H9 (cell line): ENCODE results near the gene GGA2. TPM values are rescaled to one million over a fixed set of nuclear protein-coding genes. Genes with fewer than 3 reads are reported as not detected.
A peak's percentile ranks its signal among the peaks of the same experiment; 100 is the strongest.

Source experiments
- DNase-seq: peaks from one replicate; pipeline ENCODE4 v3.0.0-alpha.2; 2017
- H2AFZ ChIP-seq: one replicate; pipeline ENCODE4 v1.6.1; 2013; ENCODE audit warnings: mild to moderate bottlenecking, low read length, control low read depth, moderate library complexity
- H2AK5ac ChIP-seq: 2 replicates; pipeline ENCODE4 v1.6.1; 2013; ENCODE audit warnings: low read length, control low read depth, mixed read lengths; ENCODE audit not compliant: insufficient read length
- H2BK120ac ChIP-seq: one replicate; pipeline ENCODE4 v1.6.1; 2013; ENCODE audit warnings: low read depth, mild to moderate bottlenecking, low read length, control low read depth, inconsistent platforms; ENCODE audit not compliant: poor library complexity, severe bottlenecking
- H2BK12ac ChIP-seq: 2 replicates; pipeline ENCODE4 v1.6.1; 2013; ENCODE audit warnings: low read length, control low read depth, mixed read lengths, low read depth; ENCODE audit not compliant: insufficient read length
- H2BK15ac ChIP-seq: 2 replicates; pipeline ENCODE4 v1.6.1; 2013; ENCODE audit warnings: low read depth, low read length, control low read depth
- H2BK20ac ChIP-seq: one replicate; pipeline ENCODE4 v1.6.1; 2013; ENCODE audit warnings: low read depth, mild to moderate bottlenecking, low read length, control low read depth, inconsistent platforms; ENCODE audit not compliant: poor library complexity, severe bottlenecking
- H2BK5ac ChIP-seq: 2 replicates; pipeline ENCODE4 v1.6.1; 2013; ENCODE audit warnings: low read length, control low read depth, mixed read lengths; ENCODE audit not compliant: insufficient read length
- H3K14ac ChIP-seq: 2 replicates; pipeline ENCODE4 v1.6.1; 2013; ENCODE audit warnings: low read length, control low read depth; ENCODE audit not compliant: insufficient read depth
- H3K18ac ChIP-seq: 2 replicates; pipeline ENCODE4 v1.6.1; 2013; ENCODE audit warnings: low read depth, mild to moderate bottlenecking, mixed read lengths, low read length, control low read depth; ENCODE audit not compliant: insufficient read length
- H3K23ac ChIP-seq: 2 replicates; pipeline ENCODE4 v1.6.1; 2013; ENCODE audit warnings: low read length, control low read depth, mixed read lengths, low read depth; ENCODE audit not compliant: insufficient read length
- H3K23me2 ChIP-seq: 2 replicates; pipeline ENCODE4 v1.6.1; 2013; ENCODE audit warnings: low read depth, mild to moderate bottlenecking, mixed read lengths, low read length, control low read depth; ENCODE audit not compliant: insufficient read length, poor library complexity, severe bottlenecking
- H3K27ac ChIP-seq: 2 replicates; pipeline ENCODE4 v1.5.1; 2013; ENCODE audit warnings: low read length, control low read depth, mixed read lengths, low read depth; ENCODE audit not compliant: insufficient read length
- H3K27me3 ChIP-seq: 2 replicates; pipeline ENCODE4 v1.6.1; 2013; ENCODE audit warnings: low read length, control low read depth, inconsistent platforms; ENCODE audit not compliant: insufficient read depth
- H3K4ac ChIP-seq: 2 replicates; pipeline ENCODE4 v1.6.1; 2013; ENCODE audit warnings: low read depth, mild to moderate bottlenecking, control low read depth, inconsistent platforms, low read length, moderate library complexity
- H3K4me1 ChIP-seq: 2 replicates; pipeline ENCODE4 v1.6.1; 2013; ENCODE audit warnings: low read length, control low read depth, inconsistent platforms; ENCODE audit not compliant: insufficient read depth
- H3K4me2 ChIP-seq: 2 replicates; pipeline ENCODE4 v1.6.1; 2013; ENCODE audit warnings: low read length, control low read depth, mixed read lengths; ENCODE audit not compliant: insufficient read length, insufficient read depth
- H3K56ac ChIP-seq: 2 replicates; pipeline ENCODE4 v1.6.1; 2013; ENCODE audit warnings: low read depth, mild to moderate bottlenecking, mixed read lengths, low read length, control low read depth; ENCODE audit not compliant: insufficient read length
- H3K79me1 ChIP-seq: 2 replicates; pipeline ENCODE4 v1.6.1; 2013; ENCODE audit warnings: low read depth, mild to moderate bottlenecking, moderate library complexity, low read length, control low read depth, inconsistent platforms; ENCODE audit not compliant: insufficient read depth, poor library complexity, severe bottlenecking
- H3K79me2 ChIP-seq: 2 replicates; pipeline ENCODE4 v1.6.1; 2013; ENCODE audit warnings: low read length, control low read depth, inconsistent platforms; ENCODE audit not compliant: insufficient read depth
- H3K9ac ChIP-seq: 2 replicates; pipeline ENCODE4 v1.6.1; 2013; ENCODE audit warnings: low read length, control low read depth, mixed read lengths; ENCODE audit not compliant: insufficient read length; ENCODE audit errors: extremely low read depth
- H3K9me3 ChIP-seq: one replicate; pipeline ENCODE4 v1.6.1; 2013; ENCODE audit warnings: low read depth, low read length, inconsistent platforms; ENCODE audit not compliant: control insufficient read depth
- H3T11ph ChIP-seq: one replicate; pipeline ENCODE4 v1.6.1; 2013; ENCODE audit warnings: mild to moderate bottlenecking, low read length, control low read depth, inconsistent platforms
- H4K20me1 ChIP-seq: one replicate; pipeline ENCODE4 v1.6.1; 2013; ENCODE audit not compliant: control insufficient read depth, insufficient read length, insufficient read depth
- H4K5ac ChIP-seq: 2 replicates; pipeline ENCODE4 v1.6.1; 2013; ENCODE audit warnings: low read depth, mild to moderate bottlenecking, mixed read lengths, low read length, control low read depth; ENCODE audit not compliant: insufficient read length
- H4K8ac ChIP-seq: replicated peaks from 2 replicates; pipeline ENCODE4 v1.6.1; 2013; ENCODE audit warnings: low read length, control low read depth, mixed read lengths, low read depth; ENCODE audit not compliant: insufficient read length
- H4K91ac ChIP-seq: 2 replicates; pipeline ENCODE4 v1.6.1; 2013; ENCODE audit warnings: low read depth, mild to moderate bottlenecking, moderate library complexity, mixed read lengths, low read length, control low read depth; ENCODE audit not compliant: insufficient read length
- H3K27ac Mint-ChIP-seq, 3 experiments: 2 replicates in 2 of 3; 3 replicates in 1 of 3; pipeline ENCODE4 v1.8.0; 2020 to 2021; ENCODE audit warnings: mixed read lengths in 3 of 3, mild to moderate bottlenecking in 1 of 3, moderate library complexity in 1 of 3
- H3K27me3 Mint-ChIP-seq: 2 replicates; pipeline ENCODE4 v1.8.0; 2021; ENCODE audit warnings: low read depth, mild to moderate bottlenecking, moderate library complexity, mixed read lengths
- H3K36me3 Mint-ChIP-seq, 3 experiments: 2 replicates in 2 of 3; 3 replicates in 1 of 3; pipeline ENCODE4 v1.8.0; 2020 to 2021; ENCODE audit warnings: low read depth in 3 of 3, mixed read lengths in 3 of 3; ENCODE audit not compliant: insufficient read depth in 1 of 3
- H3K4me1 Mint-ChIP-seq, 2 experiments: 2 replicates each; pipeline ENCODE4 v1.8.0; 2020; ENCODE audit warnings: mixed read lengths in 2 of 2
- H3K4me3 Mint-ChIP-seq, 2 experiments: 2 replicates in 1 of 2; 3 replicates in 1 of 2; pipeline ENCODE4 v1.8.0; 2020 to 2021; ENCODE audit warnings: mild to moderate bottlenecking in 2 of 2, mixed read lengths in 2 of 2, moderate library complexity in 1 of 2
- H3K9me3 Mint-ChIP-seq, 2 experiments: 2 replicates in 1 of 2; 3 replicates in 1 of 2; pipeline ENCODE4 v1.8.0; 2020; ENCODE audit warnings: mild to moderate bottlenecking in 2 of 2, mixed read lengths in 2 of 2, moderate library complexity in 1 of 2
- WGBS: extraction: QIAGEN DNeasy Blood & Tissue Kit; methylation state at CpG from one replicate; pipeline ENCODE4 v1.1.7; 2013; ENCODE audit warnings: missing lambda C conversion rate, low lambda C conversion rate, mixed read lengths; ENCODE audit not compliant: insufficient read length; ENCODE audit errors: extremely low coverage; 5-methylcytosine and 5-hydroxymethylcytosine counted together
- long read RNA-seq: library from polyadenylated mRNA; unstranded; transcript quantifications from one replicate; pipeline ENCODE4 v2.0.0, GENCODE V29; 2020
- total RNA-seq: library from RNA; stranded (reverse); gene quantifications from 2 replicates; pipeline ENCODE4 v1.2.1, GENCODE V29; 2021
- TF ChIP-seq, protein P1 (sequence below): fragments of 200-600 bp; sonication (generic); conservative IDR thresholded peaks from 3 replicates; pipeline ENCODE4 v1.8.0; 2021; ENCODE audit warnings: antibody characterized with exemption, mild to moderate bottlenecking

The GGA2 gene, protein sequence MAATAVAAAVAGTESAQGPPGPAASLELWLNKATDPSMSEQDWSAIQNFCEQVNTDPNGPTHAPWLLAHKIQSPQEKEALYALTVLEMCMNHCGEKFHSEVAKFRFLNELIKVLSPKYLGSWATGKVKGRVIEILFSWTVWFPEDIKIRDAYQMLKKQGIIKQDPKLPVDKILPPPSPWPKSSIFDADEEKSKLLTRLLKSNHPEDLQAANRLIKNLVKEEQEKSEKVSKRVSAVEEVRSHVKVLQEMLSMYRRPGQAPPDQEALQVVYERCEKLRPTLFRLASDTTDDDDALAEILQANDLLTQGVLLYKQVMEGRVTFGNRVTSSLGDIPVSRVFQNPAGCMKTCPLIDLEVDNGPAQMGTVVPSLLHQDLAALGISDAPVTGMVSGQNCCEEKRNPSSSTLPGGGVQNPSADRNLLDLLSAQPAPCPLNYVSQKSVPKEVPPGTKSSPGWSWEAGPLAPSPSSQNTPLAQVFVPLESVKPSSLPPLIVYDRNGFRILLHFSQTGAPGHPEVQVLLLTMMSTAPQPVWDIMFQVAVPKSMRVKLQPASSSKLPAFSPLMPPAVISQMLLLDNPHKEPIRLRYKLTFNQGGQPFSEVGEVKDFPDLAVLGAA
- 143 TPM in 2 replicates for total RNA-seq
- long read RNA-seq, full-length matches to known transcripts: 53 of 107 reads
- long read RNA-seq, partial matches to known transcripts: 24 of 107 reads
- long read RNA-seq, other reads (novel, unspliced or antisense): 30 of 107 reads

DNA sequence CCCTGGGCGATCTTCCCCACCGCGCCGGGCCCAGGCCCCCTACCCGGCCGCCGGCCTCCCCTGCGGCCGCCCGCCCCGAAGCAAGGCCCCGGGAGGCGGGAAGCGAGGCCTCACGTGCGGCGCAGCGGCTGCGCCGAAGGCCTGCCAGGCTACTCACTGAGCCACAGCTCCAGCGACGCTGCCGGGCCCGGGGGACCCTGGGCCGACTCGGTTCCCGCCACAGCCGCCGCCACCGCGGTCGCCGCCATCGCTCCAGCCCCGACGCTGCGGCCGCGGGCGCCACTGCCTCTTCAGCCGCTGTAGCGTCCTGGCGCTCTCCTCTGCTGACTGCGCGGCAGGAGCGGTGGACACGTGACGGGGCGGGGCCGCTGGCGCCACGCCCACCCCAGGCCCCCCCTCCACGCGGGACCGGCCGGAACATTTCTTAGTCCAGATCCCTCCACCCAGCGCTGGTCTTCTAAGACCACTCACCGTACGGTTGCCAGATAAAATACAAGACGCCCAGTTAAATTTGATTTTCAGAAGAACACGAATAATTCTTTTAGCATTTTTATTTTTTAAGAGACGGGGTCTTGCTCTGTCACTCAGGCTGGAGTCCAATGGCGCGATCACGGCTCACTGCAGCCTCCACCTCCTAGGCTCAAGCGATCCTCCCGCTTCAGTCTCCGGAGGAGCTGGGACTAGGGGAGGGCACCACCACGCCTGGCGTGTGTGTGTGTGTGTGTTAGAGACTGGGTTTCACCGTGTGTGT lies at the start of gene GGA2:
TSS of gene GGA2 (minus strand) at position 331 of the 751 bp plus-strand sequence. CDS start at position 248, 83 bp downstream.
- Mint-ChIP-seq H3K27me3 (no peaks in the 10 kb centered on the region), H3K27ac (peak within 1 kb of the TSS; percentile 29 to 95 (median 80)), H3K9me3 (peaks cover 0 to 7% of the 10 kb centered on the region in 2 experiments; a peak in 1 of 5 replicates), H3K4me1 (peaks cover 26 to 28% of the 10 kb centered on the region in 2 experiments), H3K36me3 (peaks cover 11 to 31% (median 31%) of the 10 kb centered on the region in 3 experiments; a peak in 6 of 7 replicates), H3K4me3 (peak within 1 kb of the TSS; percentile 86 to 88)
- no peak within 1 kb of the TSS for H2AFZ ChIP-seq
- H4K8ac ChIP-seq: no peak within 1 kb of the TSS
- H2BK120ac ChIP-seq: no peak within 1 kb of the TSS
- TF ChIP-seq, protein P1, sequence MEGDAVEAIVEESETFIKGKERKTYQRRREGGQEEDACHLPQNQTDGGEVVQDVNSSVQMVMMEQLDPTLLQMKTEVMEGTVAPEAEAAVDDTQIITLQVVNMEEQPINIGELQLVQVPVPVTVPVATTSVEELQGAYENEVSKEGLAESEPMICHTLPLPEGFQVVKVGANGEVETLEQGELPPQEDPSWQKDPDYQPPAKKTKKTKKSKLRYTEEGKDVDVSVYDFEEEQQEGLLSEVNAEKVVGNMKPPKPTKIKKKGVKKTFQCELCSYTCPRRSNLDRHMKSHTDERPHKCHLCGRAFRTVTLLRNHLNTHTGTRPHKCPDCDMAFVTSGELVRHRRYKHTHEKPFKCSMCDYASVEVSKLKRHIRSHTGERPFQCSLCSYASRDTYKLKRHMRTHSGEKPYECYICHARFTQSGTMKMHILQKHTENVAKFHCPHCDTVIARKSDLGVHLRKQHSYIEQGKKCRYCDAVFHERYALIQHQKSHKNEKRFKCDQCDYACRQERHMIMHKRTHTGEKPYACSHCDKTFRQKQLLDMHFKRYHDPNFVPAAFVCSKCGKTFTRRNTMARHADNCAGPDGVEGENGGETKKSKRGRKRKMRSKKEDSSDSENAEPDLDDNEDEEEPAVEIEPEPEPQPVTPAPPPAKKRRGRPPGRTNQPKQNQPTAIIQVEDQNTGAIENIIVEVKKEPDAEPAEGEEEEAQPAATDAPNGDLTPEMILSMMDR: no peak
- H3K9me3 ChIP-seq: no peaks in the 10 kb centered on the region
- H3K27me3 ChIP-seq: no peaks in the 10 kb centered on the region
- peak within 1 kb of the TSS; percentile 98 for H3K4me2 ChIP-seq
- no peak within 1 kb of the TSS for H2BK15ac ChIP-seq
- peaks cover 10% of the 10 kb centered on the region for H3K79me1 ChIP-seq
- H3K23me2 ChIP-seq: peaks cover 14% of the 10 kb centered on the region
- H3K4ac ChIP-seq: no peak within 1 kb of the TSS
- H4K5ac ChIP-seq: no peak within 1 kb of the TSS
- peak within 1 kb of the TSS; percentile 65 for H3K18ac ChIP-seq
- DNase-seq: peak; percentile 80
- no peak within 1 kb of the TSS for H3K56ac ChIP-seq
- H3T11ph ChIP-seq: no peak within 1 kb of the TSS
- H2AK5ac ChIP-seq: no peak within 1 kb of the TSS
- WGBS: no CpG with 5 or more reads among the region's 71 CpGs
- no peak within 1 kb of the TSS for H2BK12ac ChIP-seq
- H3K4me1 ChIP-seq: no peaks in the 10 kb centered on the region; the same call in 1 of the 2 replicates
- H3K9ac ChIP-seq: peak within 1 kb of the TSS; percentile 91
- peaks cover 33% of the 10 kb centered on the region; the same call in 1 of the 2 replicates for H3K79me2 ChIP-seq
- no peak within 1 kb of the TSS for H2BK20ac ChIP-seq
- H4K91ac ChIP-seq: no peak within 1 kb of the TSS
- H3K27ac ChIP-seq: no peak within 1 kb of the TSS
- H3K23ac ChIP-seq: no peak within 1 kb of the TSS
- no peak within 1 kb of the TSS for H2BK5ac ChIP-seq
- H3K14ac ChIP-seq: peak within 1 kb of the TSS; percentile 97
- H4K20me1 ChIP-seq: no peaks in the 10 kb centered on the region
